ENCODE measurements around the gene TTLL8. TPM values are rescaled to one million over a fixed set of nuclear protein-coding genes. Genes with fewer than 3 reads are reported as not detected.
"Not testable (repeated sequence)": the region's sequence is repeated elsewhere in the genome, so short reads cannot be mapped to it uniquely, and the experiment has no call there.

TTLL8 gene
- total and polyA plus RNA-seq, 2 donors (not counting 1 experiment from before 2014, with no cell fraction given), result not detected

GRCh38 chr22:49986325-49986724 lies 71.8 kb downstream of the TTLL8 start:
- Histone ChIP-seq H4K20me1 (ENCODE audit: control insufficient read depth, extremely low read depth, insufficient read depth, low read length) (no peaks in the 10 kb centered on the region), H3K36me3 (ENCODE audit: control insufficient read depth, insufficient read depth, low read length) (no peaks in the 10 kb centered on the region), H3K4me2 (ENCODE audit: extremely low read depth, insufficient read depth, low read length) (no peak overlapping the region), H3K4me1 (ENCODE audit: control insufficient read depth, extremely low read depth, insufficient read depth, low read length) (no peaks in the 10 kb centered on the region), H3K27ac (ENCODE audit: insufficient read depth, low read length) (no peak overlapping the region), H3K79me2 (ENCODE audit: control insufficient read depth, insufficient read depth, low read length) (no peaks in the 10 kb centered on the region), H2AFZ (ENCODE audit: low read length) (no peak overlapping the region), H3K9me3 (ENCODE audit: control insufficient read depth, insufficient read depth, low read depth, low read length) (no peaks in the 10 kb centered on the region), H3K9ac (ENCODE audit: insufficient read depth, low read length) (no peak overlapping the region), H3K4me3 (replicated peaks in 1 of 4; ENCODE audit: control extremely low read depth in 1 of 4, insufficient read depth in 1 of 4, low read depth in 3 of 4, low read length in 4 of 4) (no peak overlapping the region), H3K27me3 (ENCODE audit: control insufficient read depth, insufficient read depth, low read length) (peaks cover 10% of the 10 kb centered on the region)
- TF ChIP-seq EZH2 (IDR thresholded peaks at IDR 0.05; ENCODE audit: low read length, missing control alignments) (no peak), CTCF (conservative IDR thresholded peaks at IDR 0.05 in 1 of 2, IDR thresholded peaks at IDR 0.05 in 1 of 2; ENCODE audit: low read depth in 1 of 2, low read length in 2 of 2) (no peak)
- no peak for DNase-seq (ENCODE audit: low read depth in 2 of 2)

- Histone ChIP-seq H2AFZ (ENCODE audit: low read length) (no peak overlapping the region), H3K4me2 (ENCODE audit: extremely low read depth, insufficient read depth, low read length) (no peak overlapping the region)
Measured at GRCh38 chr22:49983148-49984042, 74.7 kb downstream of the TTLL8 start.

GRCh38 chr22:49981799-49982198 lies 76.3 kb downstream of the TTLL8 start:
- DNase-seq (ENCODE audit: low read depth in 2 of 2), result not testable (repeated sequence)

More at GRCh38 chr22:49983148-49984042, 74.7 kb downstream of the TTLL8 start:
- no peaks in the 10 kb centered on the region for H3K79me2 ChIP-seq (ENCODE audit: control insufficient read depth, insufficient read depth, low read length)
- no peaks in the 10 kb centered on the region for H3K4me1 ChIP-seq (ENCODE audit: control insufficient read depth, extremely low read depth, insufficient read depth, low read length)
- no peaks in the 10 kb centered on the region for H3K9me3 ChIP-seq (ENCODE audit: control insufficient read depth, insufficient read depth, low read depth, low read length)
- H3K36me3 ChIP-seq (ENCODE audit: control insufficient read depth, insufficient read depth, low read length), result no peaks in the 10 kb centered on the region
- no peak overlapping the region for H3K27ac ChIP-seq (ENCODE audit: insufficient read depth, low read length)
- peaks cover 10% of the 10 kb centered on the region for H3K27me3 ChIP-seq (ENCODE audit: control insufficient read depth, insufficient read depth, low read length)
- DNase-seq (ENCODE audit: low read depth in 2 of 2), result no peak
- no peaks in the 10 kb centered on the region for H4K20me1 ChIP-seq (ENCODE audit: control insufficient read depth, extremely low read depth, insufficient read depth, low read length)
- peak in 1 of 2 donors; percentile 20 for TF ChIP-seq CTCF (conservative IDR thresholded peaks at IDR 0.05 in 1 of 2, IDR thresholded peaks at IDR 0.05 in 1 of 2; ENCODE audit: low read depth in 1 of 2, low read length in 2 of 2)
- TF ChIP-seq EZH2 (IDR thresholded peaks at IDR 0.05; ENCODE audit: low read length, missing control alignments), result peak; percentile 73
- H3K4me3 ChIP-seq (replicated peaks in 1 of 4; ENCODE audit: control extremely low read depth in 1 of 4, insufficient read depth in 1 of 4, low read depth in 3 of 4, low read length in 4 of 4), result peak overlapping the region in 1 of 4 experiments; percentile 6
- no peak overlapping the region for H3K9ac ChIP-seq (ENCODE audit: insufficient read depth, low read length)

More at GRCh38 chr22:49981799-49982198, 76.3 kb downstream of the TTLL8 start:
- not testable (repeated sequence) for H3K79me2 ChIP-seq (ENCODE audit: control insufficient read depth, insufficient read depth, low read length); H3K9me3 ChIP-seq (ENCODE audit: control insufficient read depth, insufficient read depth, low read depth, low read length); H3K9ac ChIP-seq (ENCODE audit: insufficient read depth, low read length); H3K4me1 ChIP-seq (ENCODE audit: control insufficient read depth, extremely low read depth, insufficient read depth, low read length); H4K20me1 ChIP-seq (ENCODE audit: control insufficient read depth, extremely low read depth, insufficient read depth, low read length); H3K36me3 ChIP-seq (ENCODE audit: control insufficient read depth, insufficient read depth, low read length); H2AFZ ChIP-seq (ENCODE audit: low read length); H3K4me2 ChIP-seq (ENCODE audit: extremely low read depth, insufficient read depth, low read length); H3K27ac ChIP-seq (ENCODE audit: insufficient read depth, low read length); H3K4me3 ChIP-seq (replicated peaks in 1 of 4; ENCODE audit: control extremely low read depth in 1 of 4, insufficient read depth in 1 of 4, low read depth in 3 of 4, low read length in 4 of 4)
- H3K27me3 ChIP-seq (ENCODE audit: control insufficient read depth, insufficient read depth, low read length), result peaks cover 10% of the 10 kb centered on the region

Measured in fibroblast of lung (primary cell).